Skin of body (tissue), 2 donors: Measurements from ENCODE around the gene STK16. TPM values are rescaled to one million over a fixed set of nuclear protein-coding genes. Genes with fewer than 3 reads are reported as not detected.
A peak's percentile ranks its signal among the peaks of the same experiment; 100 is the strongest.

Source experiments
- DNase-seq: peaks from one replicate; lab custom pipeline; 2025; lab: John Stamatoyannopoulos, UW
- total RNA-seq: library from RNA; depleted of rRNA; stranded (reverse); fragments of >200 nt; gene quantifications from one replicate; pipeline ENCODE4 v1.2.3, GENCODE V29; 2014

The STK16 gene
- total RNA-seq, 1 donor from 2014 or later = 8.2 TPM

GRCh38 chr2:219213486-219214071 lies 31.7 kb upstream of the STK16 start:
- DNase-seq = no peak

GRCh38 chr2:219214141-219214540 lies 31.1 kb upstream of the STK16 start:
- DNase-seq = no peak

- DNase-seq = no peak
Measured at GRCh38 chr2:219214786-219215185, 30.5 kb upstream of the STK16 start.

GRCh38 chr2:219215871-219216534 lies 29.3 kb upstream of the STK16 start:
- DNase-seq = no peak

GRCh38 chr2:219216535-219216915 lies 28.8 kb upstream of the STK16 start:
- no peak for DNase-seq

DNA sequence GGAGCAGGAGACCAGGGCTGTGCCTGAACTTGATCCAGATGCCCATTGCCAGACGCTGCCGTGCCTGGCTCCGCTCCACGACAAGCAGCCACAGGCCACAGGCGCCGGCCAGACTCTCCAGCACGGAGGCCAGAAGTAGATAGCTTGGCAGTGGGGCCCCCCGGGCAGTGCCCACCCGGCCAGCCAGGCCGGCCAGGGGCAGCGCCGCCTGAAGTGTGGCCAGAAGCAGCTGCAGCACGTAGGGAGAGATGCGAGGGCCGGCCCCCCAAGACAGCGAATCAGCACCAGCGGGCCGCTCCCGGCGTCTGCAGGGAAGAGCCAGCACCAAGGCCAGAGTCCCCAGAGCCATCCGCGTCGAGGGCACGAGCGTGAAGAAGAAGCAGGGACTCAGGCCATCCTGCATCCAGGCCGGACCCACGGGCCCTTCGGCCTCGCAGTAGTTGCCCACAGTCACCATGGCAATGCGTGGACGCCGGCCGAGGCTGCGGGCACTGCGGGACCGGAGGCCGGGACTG lies 27.0 kb upstream of the STK16 start:
- DNase-seq = peak; percentile 61

DNA sequence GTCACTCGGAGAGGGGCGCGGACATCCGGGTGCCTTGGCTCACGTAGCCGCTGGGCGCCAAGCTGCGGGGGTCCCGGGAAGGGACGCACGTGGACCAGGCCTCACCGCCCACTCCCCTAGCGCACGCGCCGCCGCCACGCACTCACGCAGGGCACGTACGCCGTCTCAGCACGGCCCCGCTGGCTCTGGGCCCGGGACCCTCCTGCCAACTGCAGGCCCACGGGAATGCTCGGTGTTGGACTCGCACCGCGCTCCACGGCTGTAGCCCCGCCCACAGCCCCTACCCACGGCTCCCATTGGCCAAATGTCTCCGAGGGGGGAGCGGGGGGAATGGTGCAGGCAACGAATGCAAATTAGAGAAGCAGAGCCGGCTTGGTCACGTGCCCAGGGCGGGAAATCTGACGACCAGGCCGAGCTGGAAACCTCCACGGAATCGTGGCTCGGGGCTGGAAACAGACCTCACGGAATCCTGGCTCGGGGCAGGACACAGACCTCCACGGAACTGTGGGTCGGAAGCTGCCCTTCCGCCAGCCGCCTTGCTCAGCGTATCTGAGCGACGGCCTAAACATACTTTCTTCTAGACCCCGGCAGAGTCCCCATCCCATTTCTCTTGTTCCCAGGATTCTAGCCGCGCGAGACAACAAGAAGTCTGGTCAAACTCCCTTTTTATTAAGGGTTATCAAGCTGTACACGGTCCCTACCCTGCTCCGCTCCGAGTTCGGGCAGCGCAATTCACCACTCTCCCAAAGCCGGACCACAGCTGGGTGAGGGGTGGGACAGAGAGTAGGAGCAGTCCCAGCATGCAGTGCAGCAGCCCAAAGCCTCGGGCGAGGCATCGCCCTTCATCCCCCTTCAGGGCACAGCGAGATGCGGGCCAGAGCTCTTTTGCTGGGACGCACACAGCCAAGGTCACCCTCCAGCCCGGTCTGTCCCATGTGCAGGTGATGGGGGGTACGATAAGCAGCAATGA lies 26.3 kb upstream of the STK16 start, which contains the start of gene ABCB6:
Gene ABCB6 (minus strand): TSS at position 227 of the 970 bp plus-strand sequence. CDS start 285 bp downstream, outside the sequence.
- peak; percentile 95 for DNase-seq

- no peak for DNase-seq
Measured at GRCh38 chr2:219219784-219220532, 25.3 kb upstream of the STK16 start.

GRCh38 chr2:219220652-219221402 lies 24.5 kb upstream of the STK16 start:
- no peak for DNase-seq

GRCh38 chr2:219221957-219222518 lies 23.2 kb upstream of the STK16 start:
- DNase-seq = no peak

DNA sequence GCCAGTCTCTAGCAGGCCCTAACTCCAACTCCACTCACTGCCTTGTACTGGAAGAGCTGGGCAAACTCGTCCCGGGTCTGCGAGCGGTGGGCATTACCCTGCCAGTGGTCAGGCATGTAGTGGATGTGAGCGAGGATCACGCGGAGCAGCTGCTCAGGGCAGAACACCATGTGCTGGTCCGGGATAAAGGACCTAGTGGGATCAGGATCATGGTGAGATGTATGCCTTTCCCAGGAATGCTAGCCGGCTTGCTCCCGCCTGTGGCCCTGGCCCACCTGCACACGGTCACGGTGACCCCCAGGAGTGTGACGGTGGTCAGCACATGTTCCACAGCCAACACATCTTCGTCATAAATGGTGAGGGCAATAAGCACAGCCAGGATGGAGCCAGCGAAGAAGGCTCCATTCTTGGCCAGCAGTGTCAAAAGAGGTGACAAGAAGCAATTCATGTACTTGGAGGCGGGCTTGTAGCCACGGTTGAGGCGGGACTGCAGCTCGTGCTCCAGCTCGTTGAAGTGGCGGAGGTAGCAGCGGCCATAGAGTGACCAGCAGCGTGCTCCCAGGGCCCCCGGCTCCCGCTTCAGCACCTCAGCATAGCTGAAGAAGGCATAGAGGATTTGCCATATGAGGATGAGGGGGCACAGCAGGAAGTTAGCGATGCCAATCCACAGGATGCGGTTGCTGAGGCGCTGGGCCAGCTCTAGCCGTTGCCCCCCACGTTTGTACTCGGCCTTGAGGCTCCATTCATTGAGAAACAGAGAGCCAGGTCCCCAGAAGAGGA lies 21.3 kb upstream of the STK16 start:
- no peak for DNase-seq

DNA sequence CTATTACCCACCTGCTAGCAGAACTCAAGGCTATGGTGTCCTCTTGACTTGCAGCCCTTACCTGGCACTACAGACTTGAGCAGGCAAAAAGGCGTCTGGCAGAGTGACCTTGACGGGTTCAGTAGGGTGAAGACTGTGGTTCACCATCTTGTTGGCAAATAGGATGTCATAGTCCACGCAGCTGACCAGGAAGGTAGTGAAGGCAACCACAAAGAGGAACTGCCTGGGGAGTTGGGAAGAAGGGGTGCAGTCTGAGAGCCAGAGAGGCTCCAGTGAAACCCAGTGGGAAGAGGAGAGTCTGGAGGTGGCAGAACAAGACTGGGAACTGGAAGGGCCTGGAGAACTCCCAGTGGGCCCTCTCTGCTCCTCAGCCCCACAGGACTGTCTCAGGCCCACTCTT lies 19.9 kb upstream of the STK16 start:
- no peak for DNase-seq

- no peak for DNase-seq
Measured at GRCh38 chr2:219228041-219228910, 17.0 kb upstream of the STK16 start.

DNA sequence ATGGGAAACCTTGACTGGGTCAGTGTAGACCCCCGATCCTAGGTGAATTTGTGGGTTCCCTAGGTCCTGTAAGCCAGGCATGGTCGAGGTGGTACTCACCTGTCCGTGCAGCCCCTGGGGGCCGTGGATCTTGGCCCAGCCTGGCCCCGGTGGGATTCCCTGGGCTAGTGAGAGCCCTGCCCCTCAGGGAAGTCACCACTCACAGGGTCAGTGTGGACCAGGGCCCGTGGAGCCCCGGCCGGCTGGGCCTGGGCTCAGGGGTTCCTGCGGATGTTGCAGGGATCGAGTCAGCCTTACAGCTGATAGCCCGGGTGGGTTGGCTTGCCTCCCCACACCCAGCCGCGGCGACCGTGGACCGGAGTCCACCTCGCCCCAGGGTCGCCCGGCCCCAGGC lies 16.4 kb upstream of the STK16 start:
- DNase-seq = no peak

- peak; percentile 98 for DNase-seq
Measured at GRCh38 chr2:219229305-219230058, 15.8 kb upstream of the STK16 start, which contains the start of the genes ANKZF1 and ATG9A. Gene ANKZF1 (plus strand): TSS chr2:219229806. CDS start chr2:219230258, 452 bp downstream. Gene ATG9A (minus strand): TSS chr2:219229636. CDS start chr2:219228024, 1,612 bp downstream.

GRCh38 chr2:219230059-219230540 lies 15.2 kb upstream of the STK16 start:
- no peak for DNase-seq

DNA sequence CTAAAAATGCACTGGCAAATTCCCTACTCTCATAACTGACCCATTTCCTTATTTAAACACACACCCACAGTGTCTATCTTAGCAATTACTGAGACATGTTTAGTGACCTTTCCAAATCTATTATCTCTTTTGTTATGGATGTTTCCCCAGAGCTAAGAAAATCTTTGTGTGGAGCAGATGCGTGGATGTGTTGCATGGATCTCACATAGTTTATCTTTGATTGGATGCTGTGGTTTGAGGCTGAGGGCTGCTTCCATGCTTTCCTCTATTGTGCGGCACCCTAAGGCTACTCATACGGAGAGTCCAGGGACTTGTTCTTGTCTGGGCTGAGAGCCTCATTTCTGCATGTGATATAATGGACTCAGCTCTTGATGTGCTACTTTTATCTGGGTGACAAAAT lies 10.9 kb upstream of the STK16 start:
- no peak for DNase-seq
